ENCODE measurements around the gene ARPIN.
"Not testable (repeated sequence)": the region's sequence is repeated elsewhere in the genome, so short reads cannot be mapped to it uniquely, and the experiment has no call there.

The ARPIN gene

DNA sequence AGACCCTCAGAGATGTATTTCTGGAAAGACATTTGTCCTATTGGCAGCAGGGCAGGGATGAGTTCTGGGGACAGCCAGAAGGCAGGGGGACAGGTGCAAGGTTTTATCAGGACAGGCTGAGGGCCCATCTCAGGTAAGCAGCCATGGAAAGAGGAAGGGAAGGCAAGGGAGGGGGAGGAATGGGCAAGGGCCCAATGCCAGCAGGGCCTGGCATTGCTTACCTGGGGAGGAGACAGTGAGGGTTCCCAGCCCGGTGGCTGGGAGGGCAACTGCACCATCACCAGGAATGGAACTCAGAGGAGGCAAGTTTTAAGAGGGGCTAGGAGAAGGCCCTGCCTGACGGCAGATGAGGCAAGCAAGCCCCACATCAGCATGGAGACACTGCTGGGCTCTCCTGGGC, 3.1 kb downstream of the ARPIN start:
- no peak for DNase-seq

DNA sequence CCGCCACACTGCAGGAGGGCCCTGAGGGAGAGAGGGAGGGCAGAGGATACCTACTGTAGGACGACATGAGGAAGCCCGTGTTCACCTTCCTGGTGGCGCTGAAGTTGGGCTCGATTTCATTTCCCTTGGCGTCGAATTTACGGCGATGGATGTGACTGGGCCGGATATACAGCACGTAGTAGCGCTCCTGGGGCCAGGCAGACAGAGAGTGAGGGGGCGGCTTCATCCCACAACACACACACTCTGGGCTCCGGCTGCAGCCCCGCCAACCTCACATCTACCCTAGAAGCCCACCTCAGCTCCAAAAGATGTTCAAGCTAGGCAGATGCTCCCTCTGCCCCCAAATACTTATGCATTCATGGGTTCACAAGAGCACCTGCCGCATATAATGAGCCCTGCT, 4.5 kb downstream of the ARPIN start:
- no peak for DNase-seq

DNA sequence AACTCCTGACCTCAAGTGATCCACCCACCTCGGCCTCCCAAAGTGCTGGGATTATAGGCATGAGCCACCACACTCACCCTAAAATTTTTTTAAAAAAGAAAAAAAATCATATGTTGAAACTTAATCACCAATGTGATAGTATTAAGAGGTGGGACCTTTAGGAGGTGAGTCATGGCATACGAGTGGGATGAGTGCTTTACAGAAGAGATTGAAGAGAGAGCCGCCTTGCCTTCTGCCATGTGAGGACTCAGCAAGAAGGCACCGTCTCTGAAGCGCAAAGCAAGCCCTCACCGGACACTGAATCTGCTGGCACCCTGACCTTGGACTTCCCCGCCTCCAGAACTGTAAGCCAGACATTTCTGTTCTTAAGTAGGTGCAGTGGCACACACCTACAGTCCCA, 5.5 kb downstream of the ARPIN start:
- DNase-seq, result no peak

DNA sequence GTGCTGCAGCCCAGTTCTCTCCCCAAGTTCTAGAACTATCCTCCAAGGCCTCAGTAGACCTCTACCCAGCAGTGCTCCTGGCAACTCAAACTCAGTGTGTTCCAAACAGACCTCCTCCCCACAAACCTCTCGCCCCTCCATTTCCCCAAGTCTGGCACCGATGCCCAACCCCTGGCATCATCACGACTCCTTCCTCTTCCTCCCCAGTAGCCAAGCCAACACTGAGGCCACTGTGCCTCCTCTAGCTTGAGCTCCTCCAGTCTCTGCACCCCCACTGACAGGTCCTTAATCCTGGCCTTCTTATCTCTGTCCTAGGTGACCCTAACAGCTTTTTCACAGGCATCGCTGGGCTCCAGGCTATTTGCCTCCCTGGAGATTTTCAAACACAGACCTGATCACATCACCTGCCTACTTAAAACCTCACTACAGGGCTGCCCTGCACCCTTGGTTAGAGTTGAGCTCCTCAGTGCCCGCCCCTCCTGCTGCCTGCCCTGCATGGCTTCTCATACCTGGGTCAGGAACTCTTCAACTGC, 6.8 kb downstream of the ARPIN start:
- no peak for DNase-seq

DNA sequence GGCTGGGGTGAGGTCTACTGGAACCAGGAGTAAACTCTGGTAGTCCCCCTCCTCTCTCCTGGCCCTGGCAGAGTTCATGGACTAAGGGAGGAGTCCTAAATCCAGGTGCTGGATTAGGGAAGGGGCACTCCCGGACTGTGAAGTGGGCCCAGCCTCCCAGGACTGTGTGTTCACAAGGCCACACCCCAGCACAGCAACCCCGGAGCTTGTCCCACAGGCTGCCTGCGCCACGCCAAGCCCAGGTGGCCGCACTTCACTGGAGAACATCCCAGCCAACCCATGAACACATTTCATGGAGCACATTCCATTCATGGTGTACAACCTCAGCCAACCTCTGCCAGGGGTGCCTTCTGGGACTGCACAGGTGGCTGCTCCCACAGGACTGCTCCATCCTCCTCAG, 8.2 kb downstream of the ARPIN start:
- no peak for DNase-seq

DNA sequence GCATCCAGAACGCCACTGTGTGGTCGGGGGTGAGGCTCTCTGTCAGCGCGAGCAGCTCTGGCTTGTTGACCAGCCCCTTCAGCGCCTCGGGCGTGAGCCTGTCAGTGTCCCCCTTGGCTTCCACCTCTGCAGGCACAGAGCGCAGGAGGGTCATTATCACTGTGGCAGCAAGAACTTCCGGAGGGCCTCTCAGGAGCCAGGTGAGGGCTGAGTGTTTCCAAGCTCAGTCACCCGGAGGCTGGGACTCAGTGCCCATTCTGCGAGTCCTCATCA, 9.0 kb downstream of the ARPIN start:
- DNase-seq, result no peak

DNA sequence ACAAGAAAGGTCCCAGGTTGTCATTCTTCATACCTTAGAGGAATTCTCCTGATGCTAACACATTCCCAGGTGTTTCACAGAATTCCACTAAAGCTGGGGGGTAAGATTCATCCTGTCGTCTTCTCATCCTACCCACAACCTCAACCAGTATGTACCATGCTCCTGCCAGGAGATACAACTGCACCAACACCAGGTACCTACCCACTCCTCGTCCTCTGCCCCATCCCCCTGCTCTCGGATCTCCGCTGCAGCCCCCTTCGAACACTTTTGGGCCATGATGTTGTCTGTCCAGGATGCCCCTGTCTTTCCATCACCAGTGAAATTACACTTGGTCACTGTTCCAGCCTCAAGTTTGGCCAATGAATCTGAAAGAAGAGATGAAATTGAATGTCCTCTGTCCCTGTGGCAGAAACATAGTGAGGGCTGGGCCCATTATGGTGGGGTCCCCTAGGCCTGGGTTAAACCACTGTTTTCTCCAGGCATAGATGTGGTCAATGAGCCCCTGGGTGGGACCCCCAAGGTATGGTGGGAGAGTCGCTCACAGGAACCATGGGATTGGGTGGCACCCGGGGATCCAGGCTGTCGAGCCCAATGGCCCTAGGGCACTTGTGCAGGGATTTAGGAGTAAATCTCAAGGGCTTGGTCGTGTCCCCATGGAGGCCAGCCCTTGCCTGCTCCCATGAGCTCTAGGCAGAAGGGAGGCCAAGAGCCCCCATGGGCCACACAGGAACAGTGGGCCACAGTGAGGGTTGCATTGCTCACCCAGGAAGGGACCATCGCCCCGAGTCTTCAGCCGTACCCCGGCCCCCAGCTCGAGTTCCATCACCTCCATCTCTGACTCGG, 9.5 kb downstream of the ARPIN start:
- no peak for DNase-seq

DNA sequence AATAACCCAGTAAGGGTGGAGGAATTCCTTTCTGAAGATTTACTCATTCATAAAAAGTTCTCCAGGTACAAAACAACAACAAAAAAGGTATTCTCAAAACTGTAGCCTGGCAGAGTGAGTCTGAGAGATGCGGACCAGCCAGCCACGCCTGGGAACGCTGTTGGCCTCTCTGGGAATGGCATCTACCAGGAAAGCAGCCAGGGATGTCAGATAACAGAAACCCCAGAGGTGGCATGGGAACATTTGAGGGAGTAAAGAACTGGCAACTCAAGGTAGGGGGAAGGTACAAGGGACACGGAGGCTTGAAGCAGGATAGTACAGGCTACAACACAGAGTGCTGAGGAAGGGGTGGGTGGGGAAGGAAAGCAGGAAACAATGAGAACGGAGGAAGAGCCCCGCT, 11.9 kb downstream of the ARPIN start:
- DNase-seq, result no peak

DNA sequence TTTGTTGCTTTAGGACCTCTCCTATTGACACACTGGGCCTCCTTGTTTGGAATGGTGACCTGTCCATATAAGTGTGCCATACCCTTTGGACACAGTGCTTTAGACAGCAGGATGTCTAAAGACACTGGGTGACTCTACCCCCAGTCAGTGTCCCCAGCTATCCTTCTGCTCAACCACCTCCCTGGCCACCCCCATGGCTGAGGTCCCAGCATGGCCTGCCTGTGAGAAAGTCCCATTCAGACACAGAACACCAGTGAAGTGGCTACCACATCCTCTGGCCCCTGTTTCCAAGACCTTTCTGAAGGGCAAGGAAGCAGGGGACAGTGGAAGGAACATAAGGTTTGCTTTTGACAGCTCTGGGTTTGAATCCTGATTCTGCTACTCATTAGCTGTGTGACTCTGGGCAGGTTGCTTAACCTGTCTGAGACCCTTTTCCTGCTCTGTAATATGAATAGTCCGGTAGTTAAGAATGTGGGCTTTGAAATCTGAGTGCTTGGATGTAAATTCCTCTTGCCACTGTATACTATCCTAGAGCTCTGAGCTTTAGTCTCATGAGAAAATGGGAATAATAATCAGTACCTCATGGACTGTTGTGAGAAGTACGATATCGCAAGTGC, 12.7 kb downstream of the ARPIN start:
- no peak for DNase-seq

DNA sequence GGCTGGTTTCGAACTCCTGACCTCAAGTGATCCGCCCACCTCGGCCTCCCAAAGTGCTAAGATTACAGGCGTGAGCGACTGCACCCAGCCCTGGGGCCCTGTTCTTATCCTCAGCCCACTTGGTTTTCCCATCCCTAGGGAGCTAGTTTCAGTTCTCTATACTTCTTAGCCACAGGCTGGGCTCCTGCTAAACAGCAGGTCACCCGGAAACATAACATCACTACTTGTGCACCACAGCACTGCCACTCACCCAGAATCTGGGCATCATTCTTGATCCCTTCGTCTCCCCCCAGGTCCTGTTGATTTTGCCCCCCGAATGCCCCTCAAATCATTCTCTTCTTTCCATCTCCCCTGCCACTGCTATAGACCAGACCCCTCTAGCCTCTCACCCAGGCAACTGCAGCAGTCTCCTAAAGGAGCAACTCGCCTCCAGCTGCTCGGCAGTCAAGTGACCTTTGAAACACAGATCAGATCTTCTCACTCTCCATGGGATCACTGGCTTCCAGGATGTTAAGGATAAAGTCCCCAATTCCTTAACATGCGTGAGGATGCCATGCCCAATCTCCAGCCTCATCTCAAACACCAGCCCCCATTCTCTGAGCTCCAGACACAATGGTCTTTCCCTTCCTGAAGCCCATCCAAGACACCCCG, 13.3 kb downstream of the ARPIN start:
- no peak for DNase-seq

DNA sequence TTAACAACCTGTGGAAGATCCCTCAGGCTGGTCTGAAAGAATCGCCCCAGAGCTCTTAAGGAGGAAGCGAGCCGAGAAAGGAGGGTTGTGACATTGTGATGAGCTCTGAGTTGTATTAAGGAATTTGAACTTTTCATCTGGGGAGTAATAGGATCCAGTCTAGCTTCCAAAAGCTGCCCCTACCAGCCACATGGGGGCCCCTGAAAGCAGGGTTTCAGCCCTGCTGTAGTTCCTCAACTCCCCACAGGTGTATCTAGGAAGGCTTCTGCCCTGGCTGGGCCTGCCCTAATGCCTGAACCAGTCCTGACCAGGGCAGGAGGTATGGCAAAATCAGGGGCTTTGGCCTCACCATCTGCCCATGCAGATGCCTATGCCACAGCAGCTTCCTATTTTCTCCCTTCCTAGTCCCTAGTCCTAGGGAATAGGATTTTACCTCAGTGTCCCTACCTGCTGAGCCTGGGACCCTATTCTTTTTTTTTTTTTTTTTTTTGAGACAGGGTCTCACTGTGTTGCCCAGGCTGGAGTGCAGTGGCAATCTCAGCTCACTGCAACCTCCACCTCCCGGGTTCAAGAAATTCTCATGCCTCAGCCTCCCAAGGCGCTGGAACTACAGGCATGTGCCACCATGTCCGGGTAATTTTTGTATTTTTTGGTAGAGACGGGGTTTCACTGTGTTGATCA, 14.0 kb downstream of the ARPIN start:
- peak; percentile 44 for DNase-seq

DNA sequence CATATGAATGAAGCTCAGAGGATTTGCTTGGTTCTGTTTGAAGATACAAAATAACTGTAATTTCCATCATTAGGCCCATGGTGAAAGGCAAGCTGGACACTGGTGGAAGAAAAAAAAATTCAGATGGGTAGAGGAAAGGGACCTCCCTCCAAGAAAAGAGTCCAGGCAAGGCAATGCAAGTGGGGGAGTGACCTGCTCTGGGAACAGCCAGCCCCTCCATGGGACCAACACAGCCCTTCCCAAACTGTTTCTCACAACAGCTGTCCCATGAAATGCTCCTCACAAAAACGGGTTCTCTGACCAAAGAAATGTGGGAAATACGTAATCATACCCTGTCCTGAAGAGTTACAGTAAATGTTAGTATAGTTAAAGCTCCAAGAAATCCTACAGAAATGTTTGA, 14.6 kb downstream of the ARPIN start:
- DNase-seq, result no peak

DNA sequence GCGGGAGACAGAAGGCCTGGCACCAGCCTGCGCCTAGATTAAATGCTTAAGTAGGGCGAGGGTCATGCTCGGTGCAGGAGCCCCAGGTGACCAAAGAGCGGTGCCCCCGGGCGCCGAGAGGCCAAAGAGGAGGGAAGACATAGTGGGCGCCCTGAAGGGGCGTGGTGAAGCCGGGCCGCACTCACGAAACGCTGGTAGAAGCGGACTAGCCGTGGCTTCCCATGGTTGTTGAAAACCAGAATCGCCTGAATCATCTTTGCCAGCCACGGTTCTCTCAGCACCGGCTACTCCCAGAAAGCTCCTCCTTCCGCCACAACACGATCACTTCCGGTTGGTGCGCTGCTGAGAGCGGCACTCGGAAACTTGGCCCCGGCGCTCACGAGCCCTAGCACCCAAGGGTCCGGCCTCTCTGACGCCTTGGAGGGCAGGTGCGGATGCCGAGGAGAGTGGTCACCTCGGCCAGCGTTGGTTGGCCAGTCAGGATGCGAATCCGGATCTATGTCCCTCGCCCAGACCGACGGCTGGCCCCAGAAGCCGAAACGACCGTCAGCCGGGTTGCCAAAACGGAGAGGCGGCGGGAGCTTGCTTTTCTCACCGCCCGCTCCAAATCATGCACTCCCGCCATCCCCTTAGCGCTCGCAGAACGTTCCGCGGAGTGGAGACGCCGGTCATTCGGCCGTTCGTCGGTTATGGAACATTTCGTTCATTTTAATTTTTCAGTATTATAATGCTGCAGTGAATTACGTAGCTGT, 18.9 kb downstream of the ARPIN start, which contains the start of gene AP3S2:
Gene AP3S2, minus strand, starts transcription at position 299 of the 752 bp plus-strand sequence. Its CDS starts 45 bp downstream, at position 254.
- peak; percentile 95 for DNase-seq

DNA sequence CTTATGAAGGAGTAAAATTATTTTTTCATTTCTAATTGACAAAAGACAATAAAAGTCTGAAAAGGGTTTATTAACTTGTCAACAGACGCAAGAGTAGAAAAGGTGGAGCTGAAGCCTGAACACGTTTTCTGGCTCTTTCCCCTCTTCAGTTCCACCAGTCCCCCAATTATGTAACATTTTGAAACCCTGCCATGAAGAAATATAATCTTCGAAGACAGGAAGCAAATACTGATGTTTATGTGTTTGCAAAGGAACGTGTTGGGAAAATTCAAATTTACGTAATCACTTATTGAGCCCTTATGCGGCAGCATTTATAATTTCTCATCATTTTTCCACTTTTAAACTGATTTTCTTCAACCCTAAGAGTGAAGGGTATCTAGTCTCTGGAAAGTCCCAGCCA, 19.7 kb downstream of the ARPIN start:
- DNase-seq, result no peak

DNA sequence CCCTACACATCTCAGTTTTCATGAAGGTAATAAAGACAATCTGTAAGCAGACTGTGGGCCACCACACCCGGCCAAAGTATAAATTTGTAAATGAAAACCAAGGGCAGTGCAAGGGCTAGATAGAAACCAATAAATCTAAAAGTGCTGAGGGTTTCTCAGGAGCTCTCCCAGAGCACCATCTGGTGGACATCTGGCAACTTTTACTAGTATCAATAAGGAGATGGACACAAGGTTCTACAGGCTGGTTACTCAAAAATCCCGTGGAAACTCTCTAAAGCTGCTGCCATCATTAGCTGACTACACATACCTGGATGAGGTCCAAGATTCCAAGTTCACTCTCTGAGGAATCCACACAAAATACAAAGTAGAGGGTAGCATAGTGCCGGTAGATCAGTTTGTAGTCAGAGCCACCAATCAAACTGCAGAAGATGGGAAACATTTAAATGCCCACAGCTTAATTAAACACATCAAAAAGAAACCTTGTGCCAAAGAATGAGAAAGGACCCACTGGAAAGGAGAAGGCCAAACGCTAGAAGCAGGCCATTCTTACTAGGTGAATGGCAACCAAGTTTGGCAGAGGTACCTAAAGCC, 24.4 kb downstream of the ARPIN start:
- DNase-seq, result peak; percentile 84

DNA sequence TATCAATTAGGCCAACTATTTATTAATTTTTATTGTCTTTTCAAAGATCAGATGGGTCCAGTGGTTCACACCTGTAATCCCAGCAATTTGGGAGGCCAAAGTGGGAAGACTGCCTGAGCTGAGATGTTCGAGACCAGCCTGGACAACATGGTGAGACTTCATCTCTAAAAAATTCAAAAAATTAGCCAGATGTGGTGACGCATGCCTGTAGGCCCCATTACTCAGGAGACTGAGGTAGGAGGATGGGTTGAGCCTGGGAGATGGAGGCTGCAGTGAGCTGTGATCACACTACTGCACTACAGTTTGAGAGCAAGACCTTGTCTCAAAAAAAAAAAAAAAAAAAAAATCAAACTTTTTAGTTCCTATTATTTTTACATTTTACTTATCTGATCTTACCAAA, 27.1 kb downstream of the ARPIN start:
- DNase-seq, result peak; percentile 40

DNA sequence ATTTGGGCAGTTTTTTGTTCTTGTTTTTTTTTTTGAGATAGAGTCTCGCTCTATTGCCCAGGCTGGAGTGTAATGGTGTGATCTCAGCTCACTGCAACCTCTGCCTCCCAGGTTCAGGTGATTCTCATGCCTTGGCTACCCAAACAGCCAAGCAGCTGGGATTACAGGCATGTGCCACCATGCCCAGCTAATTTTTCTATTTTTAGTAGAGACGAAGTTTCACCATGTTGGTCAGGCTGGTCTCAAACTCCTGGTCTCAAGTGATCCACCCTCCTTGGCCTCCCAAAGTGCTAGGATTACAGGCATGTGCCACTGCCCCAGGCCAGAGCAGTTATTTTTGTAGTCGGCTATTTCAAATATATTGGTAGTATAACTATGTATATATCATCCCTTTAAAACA, 27.6 kb downstream of the ARPIN start:
- not testable (repeated sequence) for DNase-seq

DNA sequence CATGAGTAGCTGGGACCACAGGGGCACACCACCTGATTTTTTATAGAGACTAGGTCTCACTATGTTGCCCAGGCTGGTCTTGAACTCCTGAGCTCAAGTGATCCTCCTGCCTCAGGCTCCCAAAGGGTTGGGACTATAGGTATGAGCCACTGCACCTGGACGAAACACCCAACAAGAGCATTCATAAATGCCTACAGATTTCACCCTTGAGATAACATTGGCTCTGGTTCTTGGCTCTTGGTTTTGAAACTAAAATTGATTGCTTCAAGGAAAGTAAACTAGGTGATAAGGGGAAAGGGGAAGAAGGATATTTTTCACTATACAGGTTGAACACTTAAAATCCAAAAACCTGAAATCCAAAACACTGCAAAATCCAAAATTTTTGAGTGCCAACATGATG, 29.2 kb downstream of the ARPIN start:
- no peak for DNase-seq

DNA sequence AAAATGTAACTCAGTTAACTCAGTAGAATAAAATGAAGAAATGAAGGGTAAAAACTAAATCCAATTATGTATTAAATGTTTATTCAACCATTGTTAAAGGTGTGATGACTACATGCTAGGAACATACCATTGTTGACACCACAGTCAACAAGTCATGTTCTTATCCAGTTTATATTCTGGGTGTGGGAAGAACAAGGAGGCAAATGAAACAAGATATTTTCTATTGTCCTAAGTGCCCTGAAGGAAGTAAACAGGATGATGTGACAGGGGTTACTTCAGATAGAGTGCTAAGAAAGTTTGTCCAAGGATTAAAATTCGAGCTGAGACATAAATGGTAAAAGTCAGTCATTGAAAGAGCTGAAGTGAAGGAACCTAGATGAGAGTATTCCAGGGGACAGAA, 32.0 kb downstream of the ARPIN start:
- no peak for DNase-seq

DNA sequence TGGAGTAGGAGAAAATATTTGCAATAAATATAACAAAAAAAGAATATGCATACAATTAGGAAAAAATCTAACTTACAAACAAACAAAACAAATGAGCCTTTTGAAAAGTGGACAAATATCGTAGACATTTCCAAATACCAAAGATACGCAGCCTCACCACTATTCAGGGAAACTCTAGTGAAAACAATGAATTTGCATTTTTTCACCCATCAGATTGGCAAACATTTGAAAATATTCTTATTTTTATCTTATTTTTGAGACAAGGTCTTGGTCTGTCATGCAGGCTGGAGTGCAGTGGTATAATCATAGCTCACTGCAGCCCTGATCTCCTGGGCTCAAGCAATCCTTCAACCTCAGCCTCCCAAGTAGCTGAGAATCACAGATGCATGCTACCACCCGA, 34.4 kb downstream of the ARPIN start:
- no peak for DNase-seq

DNA sequence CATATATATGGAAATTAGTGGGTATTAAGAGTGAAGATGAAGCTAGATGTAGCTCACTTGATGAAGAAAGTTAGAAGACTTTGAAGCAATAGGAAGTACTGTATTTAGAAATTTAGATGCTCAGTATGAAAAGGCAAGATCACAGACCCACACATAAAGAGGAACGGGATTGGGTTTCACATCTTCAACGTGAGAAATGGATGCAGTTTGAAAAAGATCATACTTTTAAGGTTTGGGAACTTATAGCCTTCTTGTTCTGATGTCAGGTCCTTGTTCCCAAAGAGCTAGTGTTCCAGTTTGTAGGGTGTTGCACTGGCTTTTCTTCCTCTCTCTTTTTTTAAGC, 35.7 kb downstream of the ARPIN start:
- no peak for DNase-seq

DNA sequence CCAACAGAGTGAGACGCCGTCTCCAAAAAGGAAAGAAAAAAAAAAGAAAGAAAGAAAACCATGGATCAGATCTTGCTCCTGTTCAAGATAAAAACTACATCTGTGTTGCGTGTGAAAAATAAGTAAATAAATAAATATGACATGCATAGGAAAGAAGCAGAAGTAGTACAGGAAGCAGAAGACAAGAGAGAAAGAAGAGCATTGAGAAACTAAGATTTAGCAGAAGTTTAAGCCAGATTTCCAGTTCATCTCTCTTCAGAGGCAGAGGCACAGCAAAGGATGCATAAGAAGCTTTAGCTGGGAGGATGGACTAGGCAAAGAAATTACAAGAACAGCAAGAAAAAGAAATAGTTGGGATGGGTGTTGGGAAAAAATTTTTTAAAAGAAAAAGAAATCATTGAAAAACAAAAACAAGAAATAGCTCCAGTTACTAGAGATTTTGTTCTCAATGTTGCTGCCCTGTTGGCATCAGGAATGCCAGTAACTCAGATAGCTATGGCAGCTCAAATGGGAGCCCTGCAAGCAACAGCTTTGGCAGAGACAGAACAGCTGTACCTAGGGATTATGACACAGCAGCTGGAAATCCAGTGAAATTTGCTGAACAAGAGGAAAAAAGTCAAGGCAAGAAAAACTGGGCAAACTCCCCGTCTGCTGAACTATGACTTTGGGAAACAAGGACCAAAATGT, 36.2 kb downstream of the ARPIN start:
- DNase-seq, result no peak

Measured in EL (cell line).